Stimulated activated CD4-positive, alpha-beta T cell treated with anti-CD3 and anti-CD28 coated beads, TNF-alpha, amount 100 ng/mL, for 24 hours (primary cell): Measurements from ENCODE around the gene GDAP1L1.
"Not testable (repeated sequence)": the region's sequence is repeated elsewhere in the genome, so short reads cannot be mapped to it uniquely, and the experiment has no call there.

Experiments used
- DNase-seq, 3 experiments: peaks; one replicate each; pipeline ENCODE4 v3.0.0-alpha.2; 2020; ENCODE audit warnings: low read depth in 3 of 3

GDAP1L1 gene

GRCh38 chr20:44219791-44220190 is 27.3 kb upstream of the GDAP1L1 start:
- no peak for DNase-seq

- no peak for DNase-seq
Observed at GRCh38 chr20:44221368-44221954, 25.6 kb upstream of the GDAP1L1 start.

GRCh38 chr20:44222027-44222426 is 25.1 kb upstream of the GDAP1L1 start:
- DNase-seq, result no peak

DNA sequence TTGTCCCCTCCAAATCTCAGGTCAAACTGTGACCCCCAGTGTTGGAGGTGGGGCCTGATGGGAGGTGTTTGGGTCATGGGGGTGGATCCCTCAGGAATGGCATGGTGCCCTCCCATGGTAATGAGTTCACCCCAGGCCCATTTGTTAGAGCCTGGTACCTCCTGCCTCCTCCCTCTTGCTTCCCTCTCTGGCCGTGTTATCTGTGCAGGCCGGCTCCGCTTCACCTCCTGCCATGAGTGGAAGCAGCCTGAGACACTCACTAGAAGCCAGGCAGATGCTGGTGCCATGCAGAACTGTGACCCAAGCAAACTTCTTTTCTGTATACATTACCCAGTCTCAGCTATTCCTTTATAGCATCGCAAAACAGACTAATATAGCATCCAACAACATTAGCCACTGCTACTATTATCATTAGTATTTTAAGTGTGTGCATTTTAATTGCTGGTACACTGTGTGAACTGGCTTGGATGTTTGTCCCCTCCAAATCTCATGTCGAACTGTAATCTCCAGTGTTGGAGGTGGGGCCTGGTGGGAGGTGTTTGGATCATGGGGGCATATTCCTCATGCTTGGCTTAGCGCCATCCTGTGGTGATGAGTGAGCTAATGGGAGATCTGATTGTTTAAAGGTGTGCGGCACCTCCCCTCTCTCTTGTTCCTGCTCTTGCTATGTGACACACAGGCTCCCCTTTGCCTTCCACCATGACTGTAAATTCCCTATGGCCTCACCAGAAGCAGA is 24.3 kb upstream of the GDAP1L1 start:
- no peak for DNase-seq

- no peak for DNase-seq
Observed at GRCh38 chr20:44223721-44224120, 23.4 kb upstream of the GDAP1L1 start.

DNA sequence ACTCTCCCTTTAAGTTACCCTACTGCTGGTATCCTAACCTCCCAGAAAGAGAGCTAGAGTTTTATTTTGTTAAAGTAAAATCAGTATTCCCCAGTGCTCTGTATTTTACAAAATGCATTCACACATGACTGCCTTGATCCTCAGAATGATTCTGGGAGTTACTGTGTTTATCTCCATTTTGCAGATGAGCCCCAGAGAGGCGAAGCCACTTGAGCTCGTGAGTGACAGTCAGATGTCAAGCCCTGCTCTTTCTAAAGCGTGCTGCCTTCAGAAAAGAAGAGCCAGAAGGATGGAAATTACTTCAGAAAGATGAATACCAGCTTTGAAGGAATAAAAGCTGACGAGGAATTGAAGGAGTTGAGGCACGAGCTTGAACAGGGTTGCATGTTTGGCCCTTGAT is 22.5 kb upstream of the GDAP1L1 start:
- no peak for DNase-seq

DNA sequence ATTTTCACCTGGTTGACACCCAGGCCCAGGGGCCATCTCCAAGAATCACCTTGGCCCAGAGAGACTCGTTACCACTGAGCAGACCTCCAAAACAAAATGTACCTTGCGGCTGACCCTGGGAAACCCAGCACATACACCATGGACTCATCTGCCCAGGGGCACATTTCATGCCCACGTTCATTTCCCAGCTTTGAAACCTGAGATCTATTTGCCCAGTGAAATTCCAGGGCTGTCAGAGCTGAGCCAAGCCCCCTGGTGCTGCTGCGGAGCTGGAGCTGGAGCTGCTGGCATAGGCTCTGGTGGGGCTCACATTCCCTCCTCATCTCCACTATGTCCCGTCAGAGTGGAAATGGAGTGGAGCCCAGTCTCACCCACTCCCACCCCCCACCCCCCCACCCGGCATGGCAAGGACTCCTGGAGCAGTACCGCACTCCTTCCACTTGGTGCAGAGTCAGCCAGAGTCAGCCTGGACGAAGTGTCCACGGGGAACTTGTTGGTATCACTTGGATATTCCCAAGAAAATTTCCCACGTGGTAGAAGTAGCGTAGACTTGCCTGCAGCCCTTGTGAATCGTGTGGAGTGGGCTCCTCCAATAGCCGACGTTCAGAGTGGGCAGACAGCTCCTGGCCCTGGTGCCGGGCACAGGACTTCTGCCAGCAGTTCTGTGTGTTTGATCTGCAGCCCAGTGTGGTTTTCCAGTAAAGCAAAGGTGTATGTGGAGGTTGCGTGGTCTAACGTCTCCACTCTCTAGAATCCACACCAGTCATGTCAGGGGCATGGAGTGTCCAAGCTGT is 18.4 kb upstream of the GDAP1L1 start:
- no peak for DNase-seq

DNA sequence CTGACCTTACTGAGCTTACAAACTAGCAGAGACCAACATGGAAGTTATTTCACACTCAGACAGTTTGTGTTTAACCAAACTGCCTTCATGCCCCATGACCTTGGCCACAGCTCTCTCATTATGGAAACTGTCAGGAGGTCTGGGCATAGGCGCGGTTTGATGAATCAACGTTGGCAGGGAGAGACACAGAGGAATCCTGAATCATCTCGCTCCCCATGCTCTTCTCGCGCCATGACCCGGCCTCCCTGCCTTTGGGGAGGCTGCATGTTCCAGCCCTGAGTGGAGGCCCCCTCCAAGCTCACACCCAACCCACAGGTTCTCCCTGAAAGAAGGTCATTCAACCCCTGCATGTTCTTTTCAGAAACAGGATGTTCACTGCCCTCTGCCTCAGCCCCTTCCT is 15.9 kb upstream of the GDAP1L1 start:
- DNase-seq, result no peak

DNA sequence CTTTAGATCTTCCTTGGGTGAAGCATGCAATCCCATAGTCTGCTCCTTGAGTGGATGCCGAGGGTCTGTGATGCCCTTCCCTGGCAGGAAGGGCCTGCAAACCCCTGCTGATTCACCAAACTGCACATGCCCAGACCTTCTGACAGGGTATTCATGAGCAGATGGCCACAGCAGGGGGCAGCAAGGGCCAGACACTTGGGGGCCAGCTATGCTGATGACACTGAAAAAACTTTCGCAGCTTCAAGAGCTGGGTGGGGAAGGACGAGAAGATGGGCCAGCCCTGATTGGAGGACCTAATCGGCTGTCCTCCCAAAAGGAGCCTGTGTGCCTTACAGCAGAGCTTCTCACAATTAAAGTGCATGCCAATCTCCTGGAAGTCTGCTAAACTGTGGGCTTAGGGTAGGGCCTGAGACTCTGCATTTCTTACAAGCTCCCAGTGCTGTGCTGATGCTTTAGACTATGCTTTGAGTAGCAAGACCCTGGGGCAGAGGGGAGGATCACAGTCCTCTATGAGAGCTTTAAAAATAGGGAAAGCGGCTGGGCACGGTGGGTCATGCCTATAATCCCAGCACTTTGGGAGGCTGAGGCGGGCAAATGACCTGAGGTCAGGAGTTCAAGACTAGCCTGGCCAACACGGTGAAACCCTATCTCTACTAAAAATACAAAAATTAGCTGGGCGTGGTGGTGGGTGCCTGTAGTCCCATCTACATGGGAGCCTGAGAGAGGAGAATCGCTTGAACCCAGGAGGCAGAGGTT is 15.2 kb upstream of the GDAP1L1 start:
- no peak for DNase-seq

- not testable (repeated sequence) for DNase-seq
Observed at GRCh38 chr20:44232469-44232856, 14.6 kb upstream of the GDAP1L1 start.

- DNase-seq, result no peak
Observed at GRCh38 chr20:44233436-44234016, 13.6 kb upstream of the GDAP1L1 start.

DNA sequence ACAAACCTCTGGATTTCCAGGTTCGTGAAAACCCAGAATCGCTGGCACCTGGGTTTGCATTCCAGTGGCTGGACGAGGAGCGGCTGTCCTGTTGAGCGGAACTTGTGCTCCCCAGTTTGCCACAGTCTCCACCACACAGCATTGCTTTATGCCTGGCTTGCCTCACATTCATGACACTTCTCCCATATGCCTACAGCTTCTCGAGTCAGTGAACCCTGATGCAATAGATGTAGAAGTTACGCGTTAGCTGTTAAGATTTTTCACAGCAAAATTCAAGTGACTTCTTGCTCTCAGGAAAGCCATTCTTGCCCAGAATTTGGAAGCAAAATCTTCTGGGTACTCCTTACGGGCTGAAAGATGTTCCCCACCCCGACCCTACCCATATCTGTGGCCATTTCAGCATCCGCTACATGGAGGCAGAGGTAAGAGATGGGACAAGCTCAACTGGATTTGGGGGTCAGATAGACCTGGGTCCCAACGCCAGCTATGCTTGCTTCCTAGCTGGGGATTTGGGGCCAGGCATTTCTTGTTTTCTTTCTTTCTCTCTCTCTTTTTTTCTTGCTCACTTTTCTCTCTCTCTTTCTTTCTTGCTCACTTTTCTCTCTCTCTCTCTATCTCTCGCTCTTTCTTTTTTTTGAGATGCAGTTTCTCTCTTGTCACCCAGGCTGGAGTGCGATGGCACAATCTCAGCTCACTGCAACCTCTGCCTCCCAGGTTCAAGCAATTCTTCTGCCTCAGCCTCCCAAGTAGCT is 12.4 kb upstream of the GDAP1L1 start:
- DNase-seq, result no peak

DNA sequence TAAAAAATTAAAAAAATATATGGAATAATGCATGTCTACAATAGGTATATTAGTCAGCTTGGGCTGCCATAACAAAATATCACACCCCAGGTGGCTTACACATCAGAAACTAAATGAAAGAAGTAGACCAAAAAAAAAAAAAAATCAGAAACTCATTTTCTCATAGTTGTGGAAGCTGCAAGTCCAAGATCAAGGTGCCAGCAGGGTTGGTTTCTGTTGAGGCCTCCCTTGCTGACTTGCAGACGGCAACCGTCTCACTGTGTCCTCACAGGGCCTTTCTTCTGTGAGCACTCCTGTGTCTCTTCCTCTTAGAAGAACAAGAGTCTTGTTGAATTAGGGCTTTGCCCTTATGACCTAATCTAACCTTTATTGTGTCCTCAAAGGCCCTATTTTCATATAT is 11.4 kb upstream of the GDAP1L1 start:
- DNase-seq, result no peak

- not testable (repeated sequence) for DNase-seq
Observed at GRCh38 chr20:44236840-44237239, 10.3 kb upstream of the GDAP1L1 start.

DNA sequence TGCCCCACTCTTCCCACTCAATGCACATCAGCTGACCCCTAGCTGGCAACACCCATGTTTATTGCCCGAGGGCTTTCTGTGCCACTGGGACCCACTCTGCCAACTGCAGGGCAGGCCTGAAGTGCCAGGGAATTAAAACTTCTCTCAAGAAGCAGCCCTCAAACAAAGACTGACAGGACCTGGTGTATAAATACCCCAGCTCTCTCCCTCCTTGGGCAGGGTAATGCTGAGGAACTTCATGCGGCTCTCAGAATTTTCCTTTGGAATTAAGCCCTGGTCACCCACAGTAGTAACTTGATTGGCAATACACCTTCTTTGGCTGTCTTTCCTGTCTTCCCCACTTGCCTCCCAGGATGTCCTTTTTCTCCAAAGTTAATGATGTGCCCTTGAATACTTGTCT is 5.3 kb upstream of the GDAP1L1 start:
- DNase-seq, result no peak

- no peak for DNase-seq
Observed at GRCh38 chr20:44245977-44246376, 1.1 kb upstream of the GDAP1L1 start.

DNA sequence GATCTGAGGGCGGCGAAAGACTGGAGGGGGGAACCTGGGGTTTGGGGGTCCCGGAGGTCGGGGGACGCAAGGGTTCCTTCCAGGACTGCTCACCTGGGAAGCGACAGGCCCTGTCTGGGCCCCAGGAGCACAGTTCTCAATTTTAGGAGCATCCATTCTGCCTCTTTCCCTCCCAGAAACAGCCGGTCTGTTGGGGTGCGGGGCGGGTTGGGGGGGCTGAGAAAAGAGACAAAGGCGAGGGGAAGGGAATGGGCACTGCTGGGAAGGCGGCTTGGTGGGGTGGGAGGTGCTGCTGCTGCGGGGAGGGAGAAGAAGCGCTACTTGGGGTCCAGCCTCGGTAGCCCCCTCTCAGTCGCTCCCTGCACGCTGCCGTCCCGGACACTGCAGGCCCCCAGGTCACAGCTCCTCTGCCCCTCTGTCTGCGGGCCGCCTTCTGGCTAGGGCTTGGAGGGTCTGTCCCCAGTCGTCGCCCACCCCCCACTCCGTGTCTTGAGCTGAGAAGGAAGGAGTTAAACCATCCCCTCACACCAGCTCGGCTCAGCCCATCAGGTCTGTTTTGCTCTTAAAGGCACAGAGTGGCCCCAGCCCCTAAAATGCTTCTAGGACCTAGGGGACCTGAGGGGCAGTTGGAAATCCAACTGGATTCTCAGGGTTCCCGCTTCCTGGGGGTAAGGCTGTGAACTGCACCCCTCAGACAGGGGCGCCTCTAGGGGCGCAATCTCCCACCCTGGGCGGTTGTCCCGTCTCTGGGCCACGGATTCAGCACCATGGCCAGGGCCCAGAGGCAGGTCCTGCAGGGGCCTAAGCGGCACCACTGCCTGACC is 690 bp downstream of the GDAP1L1 start:
- peak in 1 of 3 experiments; percentile 25 for DNase-seq

- no peak for DNase-seq
Observed at GRCh38 chr20:44248410-44248759, 1.3 kb downstream of the GDAP1L1 start.

GRCh38 chr20:44251284-44251683 is 4.2 kb downstream of the GDAP1L1 start:
- no peak for DNase-seq

- no peak for DNase-seq
Observed at GRCh38 chr20:44253528-44253927, 6.4 kb downstream of the GDAP1L1 start.
